GM18873 (cell line): ENCODE results near the gene MYL5.
"Not testable (repeated sequence)": the region's sequence is repeated elsewhere in the genome, so short reads cannot be mapped to it uniquely, and the experiment has no call there.

ENCODE experiments used
- ATAC-seq: cut with Tn5 transposase; IDR thresholded peaks from one replicate; pipeline ENCODE4 v1.9.1; 2021; ENCODE audit warnings: mild to moderate bottlenecking, moderate library complexity, moderate number of reproducible peaks; ENCODE audit not compliant: unreplicated experiment, low FRiP score

MYL5 gene

GRCh38 chr4:674172-675035, at the start of gene MYL5, which contains the start of gene ATP5ME:
MYL5 (plus strand) TSS chr4:674542; CDS start chr4:678027, 3,485 bp downstream.
ATP5ME (minus strand) TSS chr4:674276; CDS start chr4:674247, 29 bp downstream.
- peak; percentile 72 for ATAC-seq

DNA sequence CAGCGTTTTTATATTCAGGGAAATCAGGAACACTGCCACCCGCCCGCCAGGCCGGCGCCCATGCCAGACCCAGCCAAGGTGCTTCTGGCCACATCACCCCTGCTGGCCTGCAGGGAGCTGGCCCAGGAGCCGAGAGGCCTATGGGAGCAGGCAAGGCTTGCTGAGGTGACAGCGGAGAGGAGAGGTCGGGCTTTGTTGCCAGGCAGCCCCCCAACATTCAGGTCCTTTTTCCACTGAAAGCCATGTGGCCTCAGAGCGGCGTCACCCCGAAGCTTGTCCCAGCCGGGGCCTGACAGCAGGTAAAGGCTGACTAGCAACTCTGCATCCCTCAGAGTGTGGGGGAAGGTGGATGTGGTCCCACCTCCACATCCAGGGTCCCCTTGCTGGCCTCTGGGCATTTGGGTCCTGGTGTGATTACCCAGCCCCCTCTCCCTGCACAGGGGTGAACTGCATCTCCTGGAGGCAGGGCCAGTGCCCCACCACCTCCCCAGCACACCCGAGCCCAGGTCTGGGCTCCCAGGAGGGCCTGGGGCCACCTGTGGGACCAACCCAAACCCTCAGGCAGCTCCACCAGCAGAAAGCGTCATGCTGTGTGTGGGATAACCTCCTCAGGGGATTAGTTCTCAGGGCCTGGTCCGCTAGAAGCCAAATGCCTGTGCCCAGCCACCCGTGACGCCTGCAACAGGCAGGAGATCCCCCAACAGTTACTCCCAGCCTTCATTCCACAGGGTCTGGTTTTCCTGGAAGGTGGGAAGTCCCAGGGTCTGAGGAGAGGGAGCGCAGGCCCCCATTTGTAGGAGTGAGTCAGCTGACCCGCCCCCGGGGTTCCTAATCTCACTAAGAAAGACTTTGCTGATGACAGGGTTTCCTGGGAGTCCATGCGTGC, 49.4 kb upstream of the MYL5 start, which contains the start of gene PDE6B:
TSS of gene PDE6B (plus strand) at position 869 of the 886 bp plus-strand sequence. CDS start 54 bp downstream, outside the sequence.
- ATAC-seq, result no peak

GRCh38 chr4:625631-626161, 48.6 kb upstream of the MYL5 start:
- ATAC-seq, result no peak

- ATAC-seq, result no peak
Observed at GRCh38 chr4:626201-627091, 47.9 kb upstream of the MYL5 start.

DNA sequence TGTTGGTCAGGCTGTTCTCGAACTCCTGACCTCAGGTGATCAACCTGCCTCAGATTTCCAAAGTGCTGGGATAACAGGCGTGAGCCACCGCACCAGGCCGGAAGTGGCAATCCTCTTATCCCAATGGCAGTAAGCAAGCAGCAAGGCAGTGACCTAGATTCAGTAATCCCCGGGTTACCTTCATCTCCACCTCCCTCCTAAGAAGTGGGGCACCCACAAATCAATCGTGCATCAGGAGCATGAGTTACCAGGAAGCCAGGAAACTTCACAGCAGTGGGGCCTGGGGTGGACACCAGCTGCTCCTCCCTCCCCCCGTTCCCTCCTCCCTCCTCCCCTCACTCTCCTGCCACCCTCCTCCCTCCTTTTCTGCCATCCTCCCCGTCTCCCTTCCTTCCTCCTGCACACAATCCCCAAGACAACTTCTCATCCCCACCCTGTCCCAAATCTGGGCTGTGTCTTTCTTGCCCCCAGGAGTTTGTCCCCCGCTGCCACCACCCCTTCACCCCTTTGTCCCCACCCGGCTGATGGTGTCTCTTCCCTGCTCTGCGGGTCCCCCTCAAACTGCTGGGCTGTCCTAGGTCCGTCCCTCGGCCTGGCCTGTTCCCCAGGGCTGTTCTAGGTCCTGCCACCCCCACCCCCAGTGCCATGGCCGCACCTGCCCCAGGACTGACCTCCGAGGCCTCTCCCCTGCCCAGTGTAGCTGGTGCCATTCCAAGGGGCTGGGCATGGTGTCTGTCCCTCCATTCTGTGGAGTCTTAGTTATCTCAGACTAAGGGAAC, 46.8 kb upstream of the MYL5 start:
- no peak for ATAC-seq

DNA sequence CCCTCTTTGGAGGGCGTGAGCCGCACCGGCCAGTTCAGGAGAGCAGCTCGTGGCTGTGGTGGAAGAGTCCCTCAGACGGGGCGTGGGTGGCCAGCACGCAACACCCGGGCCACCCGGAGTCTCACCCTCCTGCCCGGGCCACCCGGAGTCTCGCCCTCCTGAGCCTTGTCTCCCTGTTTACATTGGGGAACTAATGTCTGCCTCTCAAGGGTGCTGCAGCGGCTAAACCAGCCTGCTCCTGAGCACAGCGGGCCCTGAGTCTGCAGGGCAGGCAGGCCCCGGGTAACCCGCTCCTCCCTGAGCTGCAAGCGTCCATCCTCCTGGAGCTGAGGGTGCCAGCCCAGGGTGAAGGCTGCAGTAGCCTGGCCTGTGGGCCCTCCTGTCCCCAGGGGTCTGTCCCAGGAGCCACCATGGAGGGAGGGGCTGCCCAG, 46.0 kb upstream of the MYL5 start:
- no peak for ATAC-seq

DNA sequence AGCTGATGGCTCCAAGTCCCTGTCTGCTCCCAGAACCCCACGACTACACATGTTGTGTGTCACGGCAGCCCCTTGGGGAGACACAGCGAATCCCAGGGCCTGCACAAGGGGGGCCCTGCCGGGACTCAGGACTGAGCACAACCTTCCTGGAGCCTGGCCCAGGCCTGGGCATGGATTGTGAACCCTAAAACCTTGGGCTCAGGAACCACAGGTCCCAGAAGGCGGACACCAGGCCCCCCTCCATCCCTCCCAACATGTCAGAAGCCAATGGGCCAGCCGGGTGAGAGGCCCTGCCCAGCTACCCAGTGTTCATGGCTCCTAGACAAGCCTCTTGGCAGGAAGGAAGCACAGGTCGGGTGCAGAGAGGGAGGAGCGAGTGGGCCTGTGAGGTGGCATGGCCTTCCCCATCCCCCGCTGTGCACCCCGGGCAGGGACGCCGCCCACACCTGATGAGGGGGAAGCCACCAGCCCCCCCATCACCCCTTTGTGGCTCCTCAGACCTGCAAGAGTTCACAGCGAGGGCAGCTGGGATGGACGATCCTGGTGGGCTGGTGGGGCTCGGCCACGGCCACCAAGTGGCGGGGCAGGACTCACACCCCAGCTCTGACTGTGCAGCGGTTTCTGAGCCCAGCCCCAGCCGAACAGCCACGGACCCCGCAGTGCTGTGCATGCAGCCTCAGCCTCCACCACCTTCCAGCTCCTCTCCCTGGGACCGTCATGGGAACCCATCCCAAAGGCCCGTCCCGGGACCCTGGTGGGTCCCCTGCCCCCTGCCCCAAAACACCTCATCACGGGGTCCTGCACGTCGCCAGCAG, 45.3 kb upstream of the MYL5 start:
- ATAC-seq, result no peak

DNA sequence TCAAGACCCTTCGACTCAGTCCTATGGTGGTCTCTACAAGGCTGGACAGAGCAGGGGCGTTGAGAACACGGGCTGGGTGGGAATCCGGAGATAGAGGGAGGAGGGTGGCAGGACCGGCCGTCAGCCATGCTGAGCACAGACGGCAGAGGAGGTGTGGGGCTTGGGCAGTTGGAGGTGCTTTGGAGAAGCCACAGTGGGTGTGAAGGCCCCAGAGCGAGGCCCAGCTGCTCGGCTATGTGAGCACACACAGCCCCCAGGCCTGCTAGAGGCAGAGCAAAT, 44.8 kb upstream of the MYL5 start:
- no peak for ATAC-seq

GRCh38 chr4:629915-630641, 44.3 kb upstream of the MYL5 start:
- ATAC-seq, result no peak

DNA sequence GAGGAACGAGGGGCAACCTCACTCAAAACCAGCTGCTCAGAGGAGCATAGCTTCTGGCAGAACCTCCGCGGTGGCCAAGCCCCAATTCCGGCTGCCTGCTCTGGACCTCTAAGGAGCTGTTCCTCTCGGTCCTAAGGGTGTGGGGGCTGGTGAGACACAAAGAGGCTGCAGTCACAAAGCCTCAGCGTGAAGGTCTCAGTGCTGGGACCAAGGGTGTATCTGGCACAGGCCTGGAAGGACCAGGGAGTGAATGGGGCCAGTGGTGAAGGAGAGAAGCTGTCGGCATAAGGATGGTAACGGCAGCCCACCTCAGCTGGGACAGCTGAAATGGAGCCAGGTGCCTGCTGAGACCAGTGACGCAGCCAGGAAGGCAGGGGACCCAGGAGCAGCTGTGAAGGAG, 43.7 kb upstream of the MYL5 start:
- ATAC-seq, result no peak

- no peak for ATAC-seq
Observed at GRCh38 chr4:632196-632790, 42.0 kb upstream of the MYL5 start.

DNA sequence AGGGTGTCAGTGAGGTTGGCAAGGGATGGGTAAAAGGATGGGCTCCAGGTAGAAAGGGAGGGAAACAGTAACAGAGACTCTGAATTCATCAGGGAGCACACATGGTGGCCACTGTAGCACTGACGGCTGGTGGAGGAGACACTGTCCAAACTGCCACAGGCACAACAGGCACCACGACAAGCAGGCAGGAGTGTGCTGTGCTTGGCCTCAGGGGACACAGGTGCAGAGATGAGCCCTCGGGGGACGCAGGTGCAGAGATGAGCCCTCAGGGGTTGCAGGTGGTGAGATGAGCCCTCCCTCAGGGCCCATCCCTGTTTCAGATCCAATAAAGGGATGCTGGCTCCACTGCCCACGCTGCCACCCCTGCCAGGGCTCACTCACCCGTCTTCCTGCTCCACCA, 41.4 kb upstream of the MYL5 start:
- ATAC-seq, result no peak

DNA sequence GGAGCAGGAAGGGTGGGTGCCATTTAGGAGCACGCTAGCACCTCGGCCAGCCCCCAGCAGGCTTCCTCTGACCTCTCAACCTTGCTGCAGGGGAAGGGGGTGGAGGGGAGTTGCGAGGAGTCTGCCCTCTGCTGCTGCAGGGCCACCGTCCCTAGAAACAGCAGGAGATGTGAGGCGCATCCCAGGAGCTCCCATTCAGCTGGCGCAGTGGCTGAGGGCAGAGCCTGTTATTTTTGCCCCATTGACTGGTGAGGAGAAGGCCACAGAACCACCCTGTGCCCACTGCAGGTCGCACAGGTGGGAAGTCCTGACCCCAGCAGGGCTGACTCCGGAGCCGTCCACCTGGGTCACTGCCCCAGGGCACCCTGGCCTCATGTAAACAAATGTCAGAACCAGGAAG, 40.9 kb upstream of the MYL5 start:
- no peak for ATAC-seq

DNA sequence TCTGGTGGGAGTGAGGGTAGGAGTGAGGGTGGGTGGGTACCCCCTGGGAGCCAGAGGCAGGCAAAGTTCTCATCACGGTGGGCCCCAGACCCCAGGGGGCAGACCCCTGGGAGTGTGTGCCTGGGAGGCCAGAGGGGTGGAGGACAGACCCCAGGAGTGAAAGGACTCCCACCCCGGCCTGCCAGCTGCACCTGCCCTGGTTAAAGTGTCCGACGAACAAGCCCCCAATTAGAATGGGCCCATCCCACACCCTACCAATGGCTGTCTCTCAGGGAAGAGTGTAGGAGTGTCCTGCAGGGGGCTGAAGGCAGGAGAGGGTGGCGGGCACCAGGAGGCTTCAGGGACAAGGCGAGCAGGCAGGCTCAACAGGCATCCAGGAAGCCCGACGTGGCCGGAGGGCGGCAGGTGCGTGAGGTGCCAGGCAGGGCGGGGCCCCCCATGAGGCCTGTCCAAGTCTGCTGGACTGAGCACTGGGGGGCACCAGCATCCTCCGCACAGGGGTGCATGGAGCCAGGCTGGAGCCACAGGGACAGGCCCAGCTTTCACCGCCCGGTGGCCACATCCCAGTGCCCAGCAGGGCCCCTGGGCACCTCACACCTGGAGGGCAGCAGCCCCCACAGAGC, 40.3 kb upstream of the MYL5 start:
- no peak for ATAC-seq

- no peak for ATAC-seq
Observed at GRCh38 chr4:634599-634985, 39.8 kb upstream of the MYL5 start.

- not testable (repeated sequence) for ATAC-seq
Observed at GRCh38 chr4:635066-635835, 39.1 kb upstream of the MYL5 start.
